Activated CD4-positive, alpha-beta memory T cell treated with anti-CD3 and anti-CD28 coated beads for 36 hours (primary cell): ENCODE measurements around the gene TBX5. TPM values are rescaled to one million over a fixed set of nuclear protein-coding genes. Genes with fewer than 3 reads are reported as not detected.

ENCODE experiments used
- CTCF ChIA-PET: fragments of 350-600 bp; sonication (Branson Sonifier 250); formaldehyde crosslinking; loops from one replicate; lab custom pipeline; 2021; ENCODE audit warnings: antibody characterized with exemption, inconsistent platforms; lab: Charles Lee
- POLR2A ChIA-PET: fragments of 350-600 bp; sonication (Branson Sonifier 250); formaldehyde crosslinking; loops from one replicate; lab custom pipeline; 2021; ENCODE audit warnings: antibody characterized with exemption; lab: Charles Lee
- DNase-seq: peaks from one replicate; pipeline ENCODE4 v3.0.0-alpha.2; 2020
- H3K27ac Mint-ChIP-seq: one replicate; pipeline ENCODE4 v1.8.0; 2021; ENCODE audit warnings: mixed read lengths
- H3K27me3 Mint-ChIP-seq: one replicate; pipeline ENCODE4 v1.8.0; 2021; ENCODE audit warnings: mixed read lengths
- H3K36me3 Mint-ChIP-seq: one replicate; pipeline ENCODE4 v1.8.0; 2021; ENCODE audit warnings: mixed read lengths
- H3K4me1 Mint-ChIP-seq: one replicate; pipeline ENCODE4 v1.8.0; 2021; ENCODE audit warnings: low read depth, mixed read lengths
- H3K4me3 Mint-ChIP-seq: one replicate; pipeline ENCODE4 v1.8.0; 2021; ENCODE audit warnings: mild to moderate bottlenecking, mixed read lengths
- H3K9me3 Mint-ChIP-seq: one replicate; pipeline ENCODE4 v1.8.0; 2021; ENCODE audit warnings: mixed read lengths
- intact Hi-C: fragments of 100-400 bp; cut with micrococcal nuclease; formaldehyde crosslinking; loops from one replicate; pipeline ENCODE4 v1.15.1; 2023
- total RNA-seq, 2 experiments: library from RNA; stranded (reverse); gene quantifications; one replicate each; pipeline ENCODE4 v1.2.3, GENCODE V29; 2021

The TBX5 gene
- total RNA-seq, 2 experiments from 2014 or later = not detected

GRCh38 chr12:114420182-114420943 lies 14.4 kb upstream of the TBX5 start:
- Mint-ChIP-seq H3K27me3 (peaks cover 21% of the 10 kb centered on the region), H3K4me1 (no peaks in the 10 kb centered on the region), H3K9me3 (no peaks in the 10 kb centered on the region), H3K4me3 (no peak overlapping the region), H3K27ac (no peak overlapping the region), H3K36me3 (no peaks in the 10 kb centered on the region)
- ChIA-PET POLR2A (no interaction called here), CTCF (no interaction called here)
- no peak for DNase-seq
- intact Hi-C loops = no loop called here

DNA sequence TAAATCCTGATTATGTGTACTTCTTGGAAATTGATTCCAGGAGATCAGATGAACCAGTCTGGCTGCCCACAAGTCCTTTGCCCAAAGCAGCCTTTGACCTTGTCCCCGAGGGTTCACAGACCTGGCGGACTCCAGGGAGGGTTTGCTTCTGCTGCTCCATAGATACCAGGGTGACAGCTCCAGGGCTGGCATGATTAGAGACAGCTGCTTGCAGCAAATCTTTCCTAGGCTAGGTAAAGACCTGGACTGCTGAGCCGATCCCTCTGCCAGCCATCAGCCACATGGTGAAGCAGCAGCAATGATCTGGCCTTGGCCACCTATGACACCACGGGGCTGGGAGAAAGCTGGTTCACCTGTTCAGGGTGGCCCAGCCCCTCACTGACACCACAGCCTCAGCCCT lies 10.1 kb upstream of the TBX5 start:
- no peaks in the 10 kb centered on the region for H3K36me3 Mint-ChIP-seq
- H3K27ac Mint-ChIP-seq = no peak overlapping the region
- no peaks in the 10 kb centered on the region for H3K4me1 Mint-ChIP-seq
- no peak overlapping the region for H3K4me3 Mint-ChIP-seq
- H3K27me3 Mint-ChIP-seq = peaks cover 47% of the 10 kb centered on the region
- H3K9me3 Mint-ChIP-seq = no peaks in the 10 kb centered on the region
- no peak for DNase-seq
- ChIA-PET CTCF (no interaction called here), POLR2A (no interaction called here)
- intact Hi-C loops = no loop called here

- DNase-seq = no peak
- Mint-ChIP-seq H3K4me1 (no peaks in the 10 kb centered on the region), H3K27ac (no peak overlapping the region), H3K36me3 (no peaks in the 10 kb centered on the region), H3K9me3 (no peaks in the 10 kb centered on the region), H3K4me3 (no peak overlapping the region), H3K27me3 (peaks cover 53% of the 10 kb centered on the region)
- ChIA-PET CTCF (no interaction called here), POLR2A (no interaction called here)
- intact Hi-C loops = no loop called here
These were observed 9.6 kb upstream of the TBX5 start for GRCh38 chr12:114415525-114415868.

GRCh38 chr12:114414866-114415524 lies 9.1 kb upstream of the TBX5 start:
- no peaks in the 10 kb centered on the region for H3K9me3 Mint-ChIP-seq
- no peaks in the 10 kb centered on the region for H3K36me3 Mint-ChIP-seq
- H3K27ac Mint-ChIP-seq = no peak overlapping the region
- DNase-seq = no peak
- peaks cover 3% of the 10 kb centered on the region for H3K4me1 Mint-ChIP-seq
- H3K27me3 Mint-ChIP-seq = peaks cover 57% of the 10 kb centered on the region
- ChIA-PET POLR2A (no interaction called here), CTCF (no interaction called here)
- intact Hi-C loops = no loop called here
- no peak overlapping the region for H3K4me3 Mint-ChIP-seq

- Mint-ChIP-seq H3K4me3 (no peak overlapping the region), H3K27me3 (peaks cover 63% of the 10 kb centered on the region), H3K36me3 (no peaks in the 10 kb centered on the region), H3K27ac (no peak overlapping the region), H3K9me3 (no peaks in the 10 kb centered on the region), H3K4me1 (peaks cover 10% of the 10 kb centered on the region)
- intact Hi-C loops = no loop called here
- ChIA-PET CTCF (no interaction called here), POLR2A (no interaction called here)
- DNase-seq = no peak
These were observed 8.3 kb upstream of the TBX5 start for GRCh38 chr12:114414031-114414865.

DNA sequence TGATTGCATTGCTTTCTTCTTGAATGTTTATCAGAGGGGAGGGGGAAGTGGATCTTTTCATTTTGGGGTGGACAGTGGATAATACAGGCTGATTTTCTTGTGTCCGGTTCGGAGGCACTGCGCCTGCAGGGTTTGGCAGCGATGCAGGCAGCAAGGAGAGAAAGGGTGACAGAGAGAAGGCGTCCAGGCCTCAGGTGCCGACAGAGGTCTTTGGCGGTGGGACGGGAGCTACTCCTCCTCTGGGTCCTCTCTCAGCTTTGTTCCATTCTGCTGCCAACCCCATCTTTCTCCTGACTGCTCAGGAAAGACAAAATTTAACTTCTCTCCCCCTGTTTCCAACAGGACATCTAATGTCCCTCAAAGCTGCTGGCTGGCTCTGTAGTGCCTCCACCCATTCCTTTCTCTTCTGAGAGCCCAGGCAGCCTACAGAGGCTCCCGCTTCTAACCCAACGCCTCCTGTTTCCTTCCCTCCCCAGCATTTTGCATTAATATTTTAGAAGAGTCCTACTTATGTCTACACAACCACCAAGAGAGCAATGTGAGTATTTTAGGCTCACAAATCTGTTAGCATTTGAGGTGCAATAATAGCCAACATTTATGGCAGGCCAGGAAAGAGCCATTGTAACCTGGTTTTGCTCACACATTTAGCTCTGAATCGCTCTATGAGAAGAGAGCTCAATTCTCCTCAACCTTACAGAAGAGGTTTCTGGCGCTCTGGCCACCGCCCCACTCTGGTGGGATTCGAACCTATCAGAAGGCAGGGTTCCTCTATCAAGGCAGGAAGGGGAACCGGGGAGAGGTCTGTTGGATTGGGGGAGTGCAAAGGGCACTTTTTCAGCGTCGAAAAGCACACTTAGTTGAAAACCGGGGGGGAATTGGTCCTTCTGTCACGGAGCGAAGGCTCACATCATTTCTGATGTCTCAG lies 7.1 kb upstream of the TBX5 start:
- DNase-seq = no peak
- POLR2A ChIA-PET = no interaction called here
- Mint-ChIP-seq H3K9me3 (no peaks in the 10 kb centered on the region), H3K36me3 (no peaks in the 10 kb centered on the region), H3K27ac (no peak overlapping the region), H3K27me3 (peaks cover 69% of the 10 kb centered on the region), H3K4me3 (no peak overlapping the region), H3K4me1 (peaks cover 15% of the 10 kb centered on the region)
- intact Hi-C loops = no loop called here
- CTCF ChIA-PET = no interaction called here

DNA sequence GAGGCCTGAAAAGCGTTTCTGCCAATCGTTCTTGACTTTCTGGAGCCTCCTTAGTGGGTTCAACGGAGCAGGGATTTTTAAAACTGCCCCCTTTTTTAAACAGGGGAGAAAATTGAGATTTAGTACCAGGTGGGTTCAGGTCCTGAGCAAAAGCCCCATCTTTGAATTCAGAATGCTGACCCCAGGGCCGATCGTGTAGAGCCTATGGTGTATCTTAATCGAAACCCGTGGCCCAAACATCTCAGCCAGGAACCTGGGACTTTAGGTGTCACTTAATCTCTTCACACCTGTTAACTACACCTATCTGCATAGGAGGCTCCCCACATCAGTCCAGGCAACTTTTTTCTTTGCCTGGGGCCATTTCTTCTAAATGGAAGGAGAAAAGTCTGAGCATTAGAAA lies 6.4 kb upstream of the TBX5 start:
- no peak for DNase-seq
- POLR2A ChIA-PET = no interaction called here
- Mint-ChIP-seq H3K27ac (no peak overlapping the region), H3K36me3 (no peaks in the 10 kb centered on the region), H3K9me3 (no peaks in the 10 kb centered on the region), H3K4me1 (peaks cover 15% of the 10 kb centered on the region), H3K4me3 (no peak overlapping the region), H3K27me3 (peaks cover 72% of the 10 kb centered on the region)
- intact Hi-C loops = no loop called here
- CTCF ChIA-PET = no interaction called here

- peaks cover 74% of the 10 kb centered on the region for H3K27me3 Mint-ChIP-seq
- POLR2A ChIA-PET = no interaction called here
- H3K36me3 Mint-ChIP-seq = no peaks in the 10 kb centered on the region
- H3K4me3 Mint-ChIP-seq = no peak overlapping the region
- no peak for DNase-seq
- H3K27ac Mint-ChIP-seq = no peak overlapping the region
- intact Hi-C loops = no loop called here
- CTCF ChIA-PET = no interaction called here
- no peaks in the 10 kb centered on the region for H3K9me3 Mint-ChIP-seq
- H3K4me1 Mint-ChIP-seq = peaks cover 15% of the 10 kb centered on the region
These were observed 5.3 kb upstream of the TBX5 start for GRCh38 chr12:114411071-114411837.

- no peak for DNase-seq
- peaks cover 15% of the 10 kb centered on the region for H3K4me1 Mint-ChIP-seq
These were observed 4.1 kb upstream of the TBX5 start for GRCh38 chr12:114409852-114410600.

DNA sequence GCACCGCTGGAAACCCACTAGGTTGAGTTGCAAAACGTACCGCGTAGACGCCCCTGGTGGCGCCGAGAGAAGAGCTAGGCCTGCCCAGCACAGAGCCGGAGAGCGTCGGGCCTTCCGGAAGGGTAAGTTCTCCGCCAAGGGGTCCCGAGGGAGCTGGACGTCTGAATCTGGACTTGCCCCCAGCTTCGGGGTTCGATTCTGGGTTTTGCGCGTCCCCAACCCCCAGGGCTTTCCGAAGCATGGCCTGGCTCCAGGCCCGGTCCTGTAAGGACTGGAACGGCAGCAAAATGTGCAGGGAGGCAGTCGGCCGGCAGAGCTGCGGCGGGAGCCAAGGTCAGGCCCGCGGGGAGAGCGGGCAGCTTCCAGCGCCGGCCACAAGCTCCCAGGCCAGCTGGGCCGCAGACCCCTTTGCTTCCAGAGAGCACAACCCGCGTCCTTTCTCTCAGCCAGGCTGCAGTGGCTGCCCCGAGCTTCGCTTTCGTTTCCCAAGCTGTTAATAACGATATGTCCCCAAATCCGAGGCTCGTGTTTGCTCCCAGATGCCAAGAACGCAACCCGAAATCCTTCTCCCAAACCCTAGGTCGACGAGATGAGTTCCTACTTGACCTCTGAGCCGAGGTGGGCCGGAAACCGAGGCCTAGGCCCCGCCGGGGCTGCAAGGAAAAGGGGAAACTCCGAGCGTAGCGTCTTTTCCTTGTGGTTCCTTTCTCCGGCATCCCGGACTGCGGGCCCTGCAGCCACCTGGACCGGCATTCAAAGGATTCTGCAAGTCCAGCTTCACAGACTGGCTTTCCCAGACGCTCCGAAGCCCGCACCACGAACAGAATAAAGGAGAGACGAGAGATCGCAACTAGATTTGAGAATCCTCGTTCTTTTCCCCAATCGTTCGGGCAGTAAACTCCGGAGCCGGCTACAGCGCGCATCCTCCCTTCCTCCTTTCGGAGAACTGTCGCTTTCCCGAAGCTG lies 3.2 kb upstream of the TBX5 start:
- Mint-ChIP-seq H3K27ac (no peak overlapping the region), H3K9me3 (no peaks in the 10 kb centered on the region), H3K4me3 (peak overlapping the region; percentile 20), H3K4me1 (peaks cover 15% of the 10 kb centered on the region), H3K27me3 (peaks cover 78% of the 10 kb centered on the region), H3K36me3 (no peaks in the 10 kb centered on the region)
- no peak for DNase-seq
- ChIA-PET CTCF (no interaction called here), POLR2A (no interaction called here)
- intact Hi-C loops = loop anchor here (5.0 kb wide), 2 partner anchors 258 to 937 kb away; partner anchors contain the start of gene LHX5

More at GRCh38 chr12:114409852-114410600, 4.1 kb upstream of the TBX5 start:
- Mint-ChIP-seq H3K36me3 (no peaks in the 10 kb centered on the region), H3K27me3 (peaks cover 79% of the 10 kb centered on the region), H3K27ac (no peak overlapping the region), H3K9me3 (no peaks in the 10 kb centered on the region), H3K4me3 (no peak overlapping the region)
- ChIA-PET CTCF (no interaction called here), POLR2A (no interaction called here)
- intact Hi-C loops = loop anchor here (5.0 kb wide), 2 partner anchors 257 to 938 kb away; partner anchors contain the start of gene LHX5
